Left lung (tissue), 10 donors: ENCODE data around the gene C10orf53. TPM values are rescaled to one million over a fixed set of nuclear protein-coding genes. Genes with fewer than 3 reads are reported as not detected.
A peak's percentile ranks its signal among the peaks of the same experiment; 100 is the strongest.

Source experiments
- ATAC-seq: fragments of 200-7000 bp; cut with Tn5 transposase; one replicate; pipeline ENCODE4 v1.9.1; 2020; ENCODE audit warnings: moderate library complexity
- DNase-seq, 4 donors: peaks; one replicate each; pipeline ENCODE4 v3.0.0-alpha.2; 2013 to 2020
- H3K27ac ChIP-seq, 2 donors: fragments of 200-600 bp; sonication (generic) in 1 of 2; one replicate each; pipeline versions ENCODE4 v1.5.0 to v1.8.0; 2020 to 2021
- H3K27me3 ChIP-seq, 2 donors: fragments of 200-600 bp; sonication (generic) in 1 of 2; one replicate each; pipeline versions ENCODE4 v1.5.0 to v1.8.0; 2020 to 2021
- H3K36me3 ChIP-seq, 2 donors: fragments of 200-600 bp; sonication (generic) in 1 of 2; one replicate each; pipeline versions ENCODE4 v1.5.0 to v1.8.0; 2020 to 2021
- H3K4me1 ChIP-seq, 2 donors: fragments of 200-600 bp; one replicate each; pipeline ENCODE4 v1.8.0; 2021
- H3K4me3 ChIP-seq, 2 donors: fragments of 200-600 bp; sonication (generic) in 1 of 2; one replicate each; pipeline versions ENCODE4 v1.5.0 to v1.8.0; 2020 to 2021; ENCODE audit warnings: mild to moderate bottlenecking in 1 of 2
- H3K9me3 ChIP-seq, 2 donors: fragments of 200-600 bp; sonication (generic) in 1 of 2; one replicate each; pipeline versions ENCODE4 v1.5.0 to v1.8.0; 2020 to 2021
- intact Hi-C, 2 donors: fragments of 100-400 bp; cut with DNase I; formaldehyde crosslinking; loops; one replicate each; pipeline versions ENCODE4 v1.11.2 to v1.14.2; 2022
- polyA plus RNA-seq, 6 donors: library from polyadenylated mRNA; unstranded; fragments of 120-200 nt; gene quantifications; one replicate each; pipeline ENCODE4 v1.2.1, GENCODE V29; 2013; ENCODE audit not compliant: insufficient read length in 6 of 6
- total RNA-seq, 2 donors: library from RNA; stranded (reverse); fragmentation: NEBNext Ultra II Directional; extraction: Animal tissue kit (Norgen Biotek cat#: 25700); gene quantifications; one replicate each; pipeline ENCODE4 v1.2.1, GENCODE V29; 2021
- TF ChIP-seq, protein P1 (sequence below), 2 donors: fragments of 200-600 bp; sonication (generic) in 1 of 2; IDR thresholded peaks; one replicate each; pipeline versions ENCODE4 v1.5.0 to v1.8.0; 2021; ENCODE audit warnings: antibody characterized with exemption in 2 of 2
- donor health status: DM: no; HTN: yes; CAD: no.
- donor health status: DM: no; HTN: no; CAD: no.

The C10orf53 gene
- total and polyA plus RNA-seq, 8 donors: not detected

DNA sequence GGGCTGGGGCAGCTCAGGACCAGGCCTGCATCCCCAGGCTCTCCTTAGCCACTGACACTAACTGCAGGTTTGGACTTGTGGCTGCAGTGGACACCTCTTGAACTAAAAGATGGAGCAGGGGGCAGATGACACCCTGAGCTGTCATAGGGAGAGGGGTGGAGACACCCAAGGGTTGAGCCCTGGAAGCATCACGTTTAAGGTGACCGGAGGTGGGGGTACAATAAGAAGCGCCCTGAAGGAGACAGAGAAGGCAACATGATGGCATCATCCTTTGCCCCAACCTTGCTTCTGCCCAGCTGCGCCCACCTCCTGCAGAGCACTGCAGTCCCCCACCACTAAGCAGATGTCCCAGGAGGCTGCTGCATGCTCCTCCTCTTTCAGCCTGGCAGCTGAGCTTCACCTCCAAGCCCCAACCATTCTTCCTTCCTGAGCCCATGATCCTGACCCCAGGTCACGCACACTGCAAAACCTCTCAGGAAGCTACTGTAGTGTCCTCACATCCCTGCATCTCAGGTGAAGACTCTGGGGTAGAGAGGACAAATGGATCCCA lies 57.2 kb downstream of the C10orf53 start:
- Histone ChIP-seq H3K4me3 (no peak overlapping the region), H3K4me1 (no peaks in the 10 kb centered on the region), H3K27me3 (no peaks in the 10 kb centered on the region), H3K27ac (no peak overlapping the region), H3K9me3 (no peaks in the 10 kb centered on the region), H3K36me3 (no peaks in the 10 kb centered on the region)
- intact Hi-C loops: no loop called here
- DNase-seq (no peak), ATAC-seq (no peak)
- TF ChIP-seq, protein P1, sequence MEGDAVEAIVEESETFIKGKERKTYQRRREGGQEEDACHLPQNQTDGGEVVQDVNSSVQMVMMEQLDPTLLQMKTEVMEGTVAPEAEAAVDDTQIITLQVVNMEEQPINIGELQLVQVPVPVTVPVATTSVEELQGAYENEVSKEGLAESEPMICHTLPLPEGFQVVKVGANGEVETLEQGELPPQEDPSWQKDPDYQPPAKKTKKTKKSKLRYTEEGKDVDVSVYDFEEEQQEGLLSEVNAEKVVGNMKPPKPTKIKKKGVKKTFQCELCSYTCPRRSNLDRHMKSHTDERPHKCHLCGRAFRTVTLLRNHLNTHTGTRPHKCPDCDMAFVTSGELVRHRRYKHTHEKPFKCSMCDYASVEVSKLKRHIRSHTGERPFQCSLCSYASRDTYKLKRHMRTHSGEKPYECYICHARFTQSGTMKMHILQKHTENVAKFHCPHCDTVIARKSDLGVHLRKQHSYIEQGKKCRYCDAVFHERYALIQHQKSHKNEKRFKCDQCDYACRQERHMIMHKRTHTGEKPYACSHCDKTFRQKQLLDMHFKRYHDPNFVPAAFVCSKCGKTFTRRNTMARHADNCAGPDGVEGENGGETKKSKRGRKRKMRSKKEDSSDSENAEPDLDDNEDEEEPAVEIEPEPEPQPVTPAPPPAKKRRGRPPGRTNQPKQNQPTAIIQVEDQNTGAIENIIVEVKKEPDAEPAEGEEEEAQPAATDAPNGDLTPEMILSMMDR (IDR thresholded peaks at IDR 0.05): no peak

DNA sequence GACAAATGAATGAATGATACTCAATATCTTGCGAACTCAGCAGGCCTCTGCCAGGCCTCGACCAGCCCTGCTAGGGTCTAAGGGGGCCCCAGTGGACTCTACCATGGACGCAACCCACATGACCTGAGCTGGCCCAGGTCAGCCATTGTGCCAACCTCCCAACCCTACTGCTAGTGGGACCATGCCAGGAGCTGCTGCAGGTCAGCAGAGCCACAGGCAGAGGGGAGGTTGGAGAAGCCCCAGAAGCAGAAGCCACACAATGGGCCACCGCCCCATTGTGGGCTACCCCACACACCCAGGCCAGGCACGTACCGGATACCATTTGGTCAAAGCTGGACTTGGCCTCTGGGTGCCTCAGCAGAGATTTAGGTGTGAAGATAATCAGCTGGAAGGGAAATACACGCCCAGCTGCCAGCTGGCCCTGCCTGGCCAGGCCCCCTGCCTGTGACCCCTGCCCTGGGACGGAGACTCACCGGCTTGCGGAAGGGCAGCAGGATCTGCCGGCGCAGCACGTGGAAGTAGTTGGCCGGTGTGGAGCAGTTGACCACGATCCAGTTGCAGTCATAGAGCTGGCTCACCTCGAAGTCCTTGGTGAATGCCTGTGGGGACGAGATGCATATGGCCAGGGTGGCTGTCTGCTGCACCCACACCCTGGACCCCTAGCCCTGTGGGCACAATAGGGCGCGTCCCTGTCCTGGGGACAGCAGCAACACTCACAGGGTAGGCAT lies 58.2 kb downstream of the C10orf53 start:
- intact Hi-C loops: no loop called here
- H3K4me3 ChIP-seq: no peak overlapping the region

DNA sequence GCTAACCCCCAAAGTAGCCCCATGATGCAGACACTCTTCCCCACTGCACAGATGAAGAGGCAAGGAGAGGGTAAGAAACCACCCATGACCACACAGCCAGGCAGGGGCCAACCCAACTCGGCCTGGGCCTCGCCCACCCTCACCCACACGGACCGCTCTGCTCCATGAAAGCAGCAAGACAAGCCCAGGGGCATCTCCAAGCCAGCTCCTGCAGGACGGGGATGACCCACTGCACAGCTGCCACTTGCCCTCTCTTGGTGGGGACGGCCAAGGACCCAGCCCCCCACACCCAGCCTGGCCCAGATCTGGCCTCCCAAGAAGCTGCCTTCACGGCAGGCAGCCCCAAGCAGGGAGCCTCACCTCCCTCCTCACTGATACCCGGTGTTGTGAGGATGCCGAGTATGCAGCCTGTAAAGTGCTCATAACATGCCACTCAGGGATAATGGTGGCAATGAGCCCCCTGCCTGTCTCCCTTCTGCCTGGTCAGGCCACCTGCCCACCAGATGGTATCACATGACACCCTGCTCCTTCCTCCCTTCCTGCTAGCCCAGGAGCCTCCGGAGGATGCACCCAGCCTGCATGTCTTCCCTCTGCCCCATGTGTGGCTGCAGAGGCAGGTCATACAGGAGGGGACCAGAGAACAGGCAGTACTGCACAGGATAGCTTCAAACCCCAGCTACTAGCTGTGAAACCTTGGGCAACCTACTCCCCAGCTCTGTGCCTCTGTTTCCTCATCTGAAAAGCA lies 59.3 kb downstream of the C10orf53 start:
- TF ChIP-seq, protein P1 (IDR thresholded peaks at IDR 0.05): no peak
- H3K27me3 ChIP-seq: no peaks in the 10 kb centered on the region
- no peaks in the 10 kb centered on the region for H3K36me3 ChIP-seq
- ATAC-seq: no peak
- no peaks in the 10 kb centered on the region for H3K9me3 ChIP-seq
- intact Hi-C loops: no loop called here
- no peak overlapping the region for H3K4me3 ChIP-seq
- H3K4me1 ChIP-seq: no peaks in the 10 kb centered on the region
- no peak overlapping the region for H3K27ac ChIP-seq
- DNase-seq: no peak

More for the DNA sequence above, 58.2 kb downstream of the C10orf53 start:
- H3K27me3 ChIP-seq: no peaks in the 10 kb centered on the region
- DNase-seq (no peak), ATAC-seq (no peak)
- no peaks in the 10 kb centered on the region for H3K9me3 ChIP-seq
- H3K4me1 ChIP-seq: no peaks in the 10 kb centered on the region
- no peaks in the 10 kb centered on the region for H3K36me3 ChIP-seq
- TF ChIP-seq, protein P1 (IDR thresholded peaks at IDR 0.05): no peak
- no peak overlapping the region for H3K27ac ChIP-seq

DNA sequence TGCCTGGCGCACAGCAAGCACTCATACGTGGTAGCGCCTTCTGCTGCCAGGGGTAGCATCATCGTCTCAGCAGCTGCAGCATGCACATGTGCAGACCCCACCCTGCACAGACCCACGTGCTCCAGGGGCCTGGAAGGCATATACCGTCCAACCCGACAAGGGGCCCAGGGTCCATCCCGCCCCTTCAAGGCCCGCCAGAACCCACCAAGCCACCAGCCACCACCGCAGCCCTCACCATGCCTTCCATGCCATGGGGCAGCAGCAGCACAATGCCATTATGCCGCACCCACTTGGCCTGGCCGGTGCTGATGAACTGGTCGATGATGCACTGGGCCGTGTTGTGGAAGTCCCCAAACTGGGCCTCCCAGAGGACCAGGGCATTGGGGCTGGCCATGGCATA lies 60.0 kb downstream of the C10orf53 start:
- H3K4me3 ChIP-seq: no peak overlapping the region
- peak in 1 of 4 donors; percentile 70 for DNase-seq
- ATAC-seq: no peak
- H3K27me3 ChIP-seq: no peaks in the 10 kb centered on the region
- no peaks in the 10 kb centered on the region for H3K9me3 ChIP-seq
- intact Hi-C loops: no loop called here
- no peak overlapping the region for H3K27ac ChIP-seq
- H3K36me3 ChIP-seq: no peaks in the 10 kb centered on the region
- H3K4me1 ChIP-seq: no peaks in the 10 kb centered on the region
- TF ChIP-seq, protein P1 (IDR thresholded peaks at IDR 0.05): no peak
